Transverse colon (tissue), 4 donors: ENCODE data around the gene ADPRHL1.

Experiments
- CTCF ChIP-seq, 5 experiments: fragments of 200-600 bp in 3 of 5; fragments of 450-650 bp in 2 of 5; sonication (generic) in 3 of 5; IDR thresholded peaks; 1 replicate in 2 of 5; 2 replicates in 3 of 5; pipeline ENCODE4 v1.5.1; 2016 to 2017; ENCODE audit warnings: antibody characterized with exemption in 5 of 5, inconsistent platforms in 3 of 5, mild to moderate bottlenecking in 2 of 5, moderate library complexity in 1 of 5
- EP300 ChIP-seq: sonication (generic); formaldehyde crosslinking; IDR thresholded peaks from one replicate; pipeline ENCODE4 v1.6.1; 2017; ENCODE audit warnings: antibody characterized with exemption, low read depth
- POLR2A ChIP-seq: fragments of 450-650 bp; IDR thresholded peaks from one replicate; pipeline ENCODE4 v1.6.1; 2016; ENCODE audit warnings: antibody characterized with exemption, mild to moderate bottlenecking, moderate library complexity
- POLR2AphosphoS5 ChIP-seq, 3 donors: sonication (generic); formaldehyde crosslinking; IDR thresholded peaks; one replicate each; pipeline ENCODE4 v1.6.1; 2016; ENCODE audit warnings: antibody characterized with exemption in 3 of 3

GRCh38 chr13:113365583-113365970, 87.7 kb downstream of the ADPRHL1 start:
- no peak for TF ChIP-seq CTCF (IDR thresholded peaks at IDR 0.05)
- TF ChIP-seq POLR2A, result no peak
- TF ChIP-seq POLR2AphosphoS5 (IDR thresholded peaks at IDR 0.05), result no peak
- TF ChIP-seq EP300, result no peak
